GM18861 (cell line): ENCODE results near the gene VAC14.
"Not testable (repeated sequence)": the region's sequence is repeated elsewhere in the genome, so short reads cannot be mapped to it uniquely, and the experiment has no call there.

ENCODE experiments used
- ATAC-seq: cut with Tn5 transposase; IDR thresholded peaks from one replicate; pipeline ENCODE4 v1.9.1; 2021; ENCODE audit not compliant: unreplicated experiment

VAC14 gene

GRCh38 chr16:70745536-70746025, 55.4 kb downstream of the VAC14 start:
- ATAC-seq = no peak

DNA sequence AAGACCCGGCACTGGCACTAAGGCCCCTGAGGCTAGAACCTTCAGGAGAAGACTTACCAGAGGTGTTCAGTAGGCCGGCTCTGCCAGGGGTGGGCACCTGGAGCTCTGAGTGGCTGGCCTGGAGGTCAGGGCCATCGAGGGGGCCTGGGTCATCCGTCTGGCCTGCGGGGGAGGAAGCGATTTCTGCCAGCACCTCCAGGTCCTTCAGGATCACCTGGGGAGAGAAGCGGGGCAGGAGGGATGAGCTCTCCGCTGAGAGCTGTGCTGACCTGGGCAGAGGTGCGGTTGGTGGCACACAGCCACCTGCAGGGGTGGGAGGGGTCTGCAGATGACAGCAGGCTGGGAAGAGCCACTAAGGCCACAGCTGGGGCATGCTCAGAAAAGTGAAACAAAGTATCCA, 56.6 kb downstream of the VAC14 start:
- no peak for ATAC-seq

DNA sequence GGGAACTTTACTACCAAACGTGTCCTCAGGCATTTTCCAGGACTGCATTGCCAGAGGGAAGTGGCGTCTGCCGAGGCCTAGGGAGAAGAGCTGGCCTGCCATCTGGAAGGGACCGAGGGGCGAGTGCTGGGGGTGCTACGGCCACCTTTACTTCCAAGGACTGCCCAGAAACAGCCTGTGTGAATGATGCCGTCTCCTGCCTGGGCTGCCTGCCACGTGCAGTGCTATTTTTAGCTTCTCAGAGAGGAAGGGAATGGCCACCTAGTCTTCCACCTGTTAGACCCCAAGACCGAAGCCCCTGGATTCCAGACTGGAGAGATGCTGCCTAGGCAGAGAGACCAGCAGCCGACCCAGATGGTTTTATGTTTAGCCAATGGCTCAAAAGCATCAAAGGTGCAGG, 57.2 kb downstream of the VAC14 start:
- ATAC-seq = no peak

DNA sequence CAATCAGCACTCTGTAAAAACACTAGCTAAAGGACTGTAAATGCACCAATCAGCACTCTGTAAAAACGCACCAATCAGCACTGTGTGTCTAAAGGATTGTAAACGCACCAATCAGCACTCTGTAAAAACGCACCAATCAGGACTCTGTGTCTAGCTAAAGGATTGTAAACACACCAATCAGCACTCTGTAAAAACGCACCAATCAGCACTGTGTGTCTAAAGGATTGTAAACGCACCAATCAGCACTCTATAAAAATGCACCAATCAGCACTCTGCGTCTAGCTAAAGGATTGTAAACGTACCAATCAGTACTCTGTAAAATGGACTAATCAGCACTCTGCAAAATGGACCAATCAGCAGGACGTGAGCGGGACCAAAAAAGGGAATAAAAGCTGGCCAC, 58.0 kb downstream of the VAC14 start:
- not testable (repeated sequence) for ATAC-seq

GRCh38 chr16:70741783-70742125, 59.2 kb downstream of the VAC14 start:
- no peak for ATAC-seq

GRCh38 chr16:70740914-70741782, 59.8 kb downstream of the VAC14 start:
- no peak for ATAC-seq

GRCh38 chr16:70740174-70740913, 60.6 kb downstream of the VAC14 start:
- ATAC-seq = no peak

- no peak for ATAC-seq
Observed at GRCh38 chr16:70739389-70739788, 61.6 kb downstream of the VAC14 start.

- no peak for ATAC-seq
Observed at GRCh38 chr16:70738083-70738977, 62.6 kb downstream of the VAC14 start.

DNA sequence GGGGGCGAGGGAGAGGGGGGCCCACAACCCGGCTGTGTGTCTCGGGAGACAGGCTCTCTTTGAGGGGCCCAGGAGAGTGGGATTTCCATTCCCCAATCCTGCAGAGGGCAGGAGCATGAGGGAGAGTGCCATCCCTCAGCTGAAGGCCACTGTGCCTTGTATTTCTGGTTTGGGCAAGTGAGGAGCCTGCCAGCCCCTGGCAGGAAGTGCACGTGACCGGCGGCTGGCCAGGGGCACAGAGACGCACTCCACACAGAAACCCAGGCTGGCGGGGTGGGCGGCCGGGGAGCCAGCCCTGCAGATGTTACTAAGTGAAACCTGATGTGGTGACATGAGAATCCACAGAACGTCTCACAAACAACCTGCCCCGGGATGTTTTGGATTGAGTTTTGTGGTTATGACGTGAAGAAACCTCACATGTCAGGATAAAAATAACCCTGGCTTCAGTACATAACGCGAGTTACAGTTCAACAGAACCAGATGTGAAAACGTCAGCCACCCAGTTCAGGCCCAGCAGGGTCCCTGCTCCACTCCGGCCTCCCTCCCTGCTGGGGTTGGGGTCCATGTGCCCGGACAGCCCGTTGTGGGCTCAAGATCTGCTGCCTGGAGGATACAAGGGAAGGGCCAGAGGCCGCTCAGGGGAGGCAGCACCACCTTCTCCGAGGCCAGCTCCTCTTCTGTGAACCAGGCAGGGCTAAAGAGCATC, 63.4 kb downstream of the VAC14 start:
- ATAC-seq = peak; percentile 85

- ATAC-seq = no peak
Observed at GRCh38 chr16:70736465-70737376, 64.2 kb downstream of the VAC14 start.

DNA sequence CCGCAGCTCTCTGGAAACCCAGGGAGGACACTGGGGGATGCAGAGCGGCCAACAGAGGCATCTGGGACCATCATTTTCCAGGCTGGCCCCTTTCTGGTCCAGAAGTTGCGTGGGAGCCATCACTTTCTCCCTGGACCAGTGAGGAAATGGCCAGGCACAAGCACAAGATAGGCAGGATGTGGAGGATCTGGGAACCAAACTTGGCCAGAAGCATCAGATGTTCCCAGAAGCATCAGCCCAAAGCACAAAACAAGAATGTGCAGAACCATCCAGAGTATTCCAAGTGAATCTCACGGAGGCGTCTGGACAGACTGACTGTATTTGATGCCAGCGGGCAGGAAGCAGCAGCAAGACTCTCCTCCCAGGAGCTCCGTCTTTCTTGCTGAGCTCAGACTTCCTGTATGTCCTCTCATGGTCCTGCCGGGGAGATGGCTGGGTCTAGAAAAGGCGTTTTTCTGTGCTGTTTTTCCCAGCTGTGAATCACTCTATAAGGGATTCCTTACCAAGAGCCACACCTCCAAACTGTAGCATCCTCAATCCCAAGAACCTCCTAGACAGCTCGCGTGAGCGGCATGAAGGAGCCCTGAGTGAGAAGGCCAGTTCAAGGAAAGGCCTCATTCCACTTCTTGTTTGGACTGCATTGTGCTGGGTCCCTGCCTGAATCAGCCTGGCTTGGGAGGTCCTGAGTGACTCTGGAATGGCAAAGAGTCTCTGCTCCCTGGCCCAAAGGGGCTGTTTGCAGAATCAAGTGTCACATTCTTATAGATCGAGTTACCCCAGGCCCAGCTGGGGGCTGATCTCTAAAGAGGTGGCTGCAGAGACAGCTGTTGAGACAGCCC, 65.6 kb downstream of the VAC14 start:
- ATAC-seq = no peak

GRCh38 chr16:70734522-70735095, 66.3 kb downstream of the VAC14 start:
- ATAC-seq = no peak

GRCh38 chr16:70730944-70731343, 70.0 kb downstream of the VAC14 start:
- ATAC-seq = no peak

- no peak for ATAC-seq
Observed at GRCh38 chr16:70730031-70730430, 70.9 kb downstream of the VAC14 start.

GRCh38 chr16:70729292-70729691, 71.7 kb downstream of the VAC14 start:
- no peak for ATAC-seq

GRCh38 chr16:70728150-70728549, 72.8 kb downstream of the VAC14 start:
- ATAC-seq = no peak

GRCh38 chr16:70726892-70727361, 74.0 kb downstream of the VAC14 start:
- no peak for ATAC-seq
